ENCODE data around the gene PTX4.
"Not testable (repeated sequence)": the region's sequence is repeated elsewhere in the genome, so short reads cannot be mapped to it uniquely, and the experiment has no call there.

PTX4 gene

DNA sequence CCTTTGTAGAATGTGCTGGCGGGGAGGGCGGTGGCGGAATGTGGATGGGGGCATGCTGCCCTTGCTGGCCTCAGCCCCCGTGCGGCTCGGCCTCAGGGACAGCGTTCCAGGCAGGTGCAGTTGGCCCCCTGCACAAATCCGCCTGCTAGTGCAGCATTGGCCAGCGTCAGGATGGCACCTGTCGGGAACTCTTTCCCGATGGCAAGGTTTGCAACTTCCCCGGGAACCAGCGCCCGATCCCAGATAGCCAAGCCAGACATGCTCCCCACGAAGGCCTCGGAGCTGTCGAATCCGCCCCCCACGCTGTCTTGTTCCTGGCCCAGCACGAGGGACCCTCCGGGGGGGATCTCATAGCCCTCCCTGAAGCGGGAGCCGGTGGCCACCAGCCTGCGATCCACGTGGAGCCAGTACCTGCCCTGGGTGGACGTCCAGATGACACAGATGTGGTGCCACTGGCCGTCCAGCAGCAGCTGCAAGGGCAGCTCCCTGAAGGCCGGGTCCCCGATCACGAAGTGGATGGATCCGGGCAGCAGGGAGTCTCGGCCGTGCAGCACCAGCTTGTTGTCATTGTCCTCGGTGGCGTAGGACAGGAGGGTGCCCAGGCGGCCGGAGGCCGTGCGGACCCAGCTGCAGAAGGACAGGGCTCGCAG is 2.8 kb downstream of the PTX4 start:
- H3K4me3 ChIP-seq (ENCODE audit: low read depth, low read length) = no peak overlapping the region
- no peak overlapping the region for H3K27ac ChIP-seq (ENCODE audit: low read depth, low read length)
- no CpG with 5 or more reads among the region's 40 CpGs for WGBS (ENCODE audit: extremely low coverage, insufficient coverage, insufficient read length)

DNA sequence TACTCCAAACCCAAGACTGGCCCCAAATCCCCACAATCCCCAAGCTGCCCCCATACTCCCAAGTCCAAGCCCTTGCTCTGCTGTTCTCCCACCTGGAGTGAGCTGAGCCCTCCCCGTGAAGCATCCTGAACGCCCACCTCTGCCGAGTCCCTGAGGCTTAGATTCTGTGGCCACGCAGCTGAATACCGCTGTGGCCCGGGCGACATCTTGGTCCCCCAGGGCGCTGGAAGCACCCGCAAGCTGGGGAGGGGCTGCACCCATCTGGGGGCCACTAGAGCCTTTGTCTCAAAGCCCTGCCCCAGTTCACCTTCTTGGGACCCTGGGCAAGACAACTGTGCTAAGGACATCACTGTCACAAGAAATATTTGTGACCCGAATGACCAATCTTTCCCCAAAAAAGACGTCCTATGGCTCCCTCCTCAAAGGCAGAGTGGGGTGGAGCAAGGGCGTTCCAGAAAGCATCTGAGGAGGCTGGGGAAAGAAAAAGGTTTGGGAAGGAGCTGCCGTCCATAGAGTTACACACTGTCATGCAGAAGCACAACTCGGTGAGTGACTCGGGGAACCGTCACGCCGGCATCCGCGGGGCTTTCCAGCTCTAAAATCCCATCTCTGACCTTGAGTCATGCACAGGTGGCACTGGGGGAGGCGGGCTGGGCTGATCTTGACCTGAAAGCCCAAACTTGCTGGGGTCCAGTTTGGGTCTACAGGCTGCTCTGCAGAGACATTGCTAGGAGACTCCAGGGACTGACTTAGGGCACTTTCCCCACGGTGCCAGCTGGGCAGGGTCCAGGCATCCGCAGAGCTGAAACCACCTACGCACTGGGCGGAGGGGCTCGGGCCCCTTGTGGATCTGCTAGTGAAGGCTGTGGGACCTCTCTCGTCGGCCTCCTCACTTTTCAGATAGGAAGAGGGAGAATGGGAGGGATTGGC is 6.6 kb downstream of the PTX4 start:
- Histone ChIP-seq H2AK5ac (ENCODE audit: low read length) (no peak overlapping the region), H3K14ac (ENCODE audit: low read length) (no peak overlapping the region), H3K79me2 (ENCODE audit: control insufficient read depth, insufficient read depth, low read length, poor library complexity) (no peaks in the 10 kb centered on the region), H2BK12ac (ENCODE audit: low read length) (no peak overlapping the region), H3K9ac (ENCODE audit: low read length) (no peak overlapping the region), H4K91ac (ENCODE audit: low read depth, low read length) (no peak overlapping the region), H3K4me1 (ENCODE audit: control insufficient read depth in 1 of 2, insufficient read depth in 2 of 2, low read length in 2 of 2) (no peaks in the 10 kb centered on the region), H2BK120ac (ENCODE audit: insufficient read depth, low read length, poor library complexity) (no peak overlapping the region), H4K12ac (ENCODE audit: low read depth, low read length) (no peak overlapping the region), H3K36me3 (ENCODE audit: control insufficient read depth in 1 of 2, insufficient read depth in 2 of 2, low read length in 2 of 2) (no peaks in the 10 kb centered on the region), H3K27ac (ENCODE audit: low read depth, low read length) (no peak overlapping the region), H3K9me3 (ENCODE audit: insufficient read depth, low read depth, low read length) (peaks cover 4% of the 10 kb centered on the region), H2AFZ (ENCODE audit: insufficient read depth, low read length, poor library complexity) (no peak overlapping the region), H4K8ac (ENCODE audit: low read depth, low read length) (no peak overlapping the region), H3K4me3 (ENCODE audit: low read depth, low read length) (no peak overlapping the region), H3K23ac (ENCODE audit: low read length) (no peak overlapping the region), H3K79me1 (ENCODE audit: low read length) (no peaks in the 10 kb centered on the region), H3K27me3 (ENCODE audit: insufficient read depth, low read length) (no peaks in the 10 kb centered on the region), H3K18ac (ENCODE audit: low read length) (no peak overlapping the region), H3K4me2 (ENCODE audit: low read length) (no peak overlapping the region), H2BK5ac (ENCODE audit: low read depth, low read length, poor library complexity) (no peak overlapping the region), H3K4ac (ENCODE audit: low read depth, low read length) (no peak overlapping the region)
- WGBS (ENCODE audit: extremely low coverage, insufficient coverage, insufficient read length) = no CpG with 5 or more reads among the region's 28 CpGs
- DNase-seq = peak; percentile 57 to 87

More for the DNA sequence above, 2.8 kb downstream of the PTX4 start:
- H4K8ac ChIP-seq (ENCODE audit: low read depth, low read length) = no peak overlapping the region
- peaks cover 3% of the 10 kb centered on the region for H3K9me3 ChIP-seq (ENCODE audit: insufficient read depth, low read depth, low read length)
- no peak overlapping the region for H2BK12ac ChIP-seq (ENCODE audit: low read length)
- no peak overlapping the region for H3K14ac ChIP-seq (ENCODE audit: low read length)
- H3K4me1 ChIP-seq (ENCODE audit: control insufficient read depth in 1 of 2, insufficient read depth in 2 of 2, low read length in 2 of 2) = no peaks in the 10 kb centered on the region
- no peak overlapping the region for H3K18ac ChIP-seq (ENCODE audit: low read length)
- no peaks in the 10 kb centered on the region for H3K36me3 ChIP-seq (ENCODE audit: control insufficient read depth in 1 of 2, insufficient read depth in 2 of 2, low read length in 2 of 2)
- H3K4me2 ChIP-seq (ENCODE audit: low read length) = no peak overlapping the region
- no peak overlapping the region for H2AK5ac ChIP-seq (ENCODE audit: low read length)
- H3K23ac ChIP-seq (ENCODE audit: low read length) = no peak overlapping the region
- H3K27me3 ChIP-seq (ENCODE audit: insufficient read depth, low read length) = no peaks in the 10 kb centered on the region
- H3K79me2 ChIP-seq (ENCODE audit: control insufficient read depth, insufficient read depth, low read length, poor library complexity) = no peaks in the 10 kb centered on the region
- H2BK5ac ChIP-seq (ENCODE audit: low read depth, low read length, poor library complexity) = no peak overlapping the region
- no peak overlapping the region for H3K9ac ChIP-seq (ENCODE audit: low read length)
- H4K91ac ChIP-seq (ENCODE audit: low read depth, low read length) = no peak overlapping the region
- no peak overlapping the region for H3K4ac ChIP-seq (ENCODE audit: low read depth, low read length)
- no peaks in the 10 kb centered on the region for H3K79me1 ChIP-seq (ENCODE audit: low read length)
- no peak overlapping the region for H4K12ac ChIP-seq (ENCODE audit: low read depth, low read length)
- H2BK120ac ChIP-seq (ENCODE audit: insufficient read depth, low read length, poor library complexity) = no peak overlapping the region
- H2AFZ ChIP-seq (ENCODE audit: insufficient read depth, low read length, poor library complexity) = no peak overlapping the region
- no peak for DNase-seq

DNA sequence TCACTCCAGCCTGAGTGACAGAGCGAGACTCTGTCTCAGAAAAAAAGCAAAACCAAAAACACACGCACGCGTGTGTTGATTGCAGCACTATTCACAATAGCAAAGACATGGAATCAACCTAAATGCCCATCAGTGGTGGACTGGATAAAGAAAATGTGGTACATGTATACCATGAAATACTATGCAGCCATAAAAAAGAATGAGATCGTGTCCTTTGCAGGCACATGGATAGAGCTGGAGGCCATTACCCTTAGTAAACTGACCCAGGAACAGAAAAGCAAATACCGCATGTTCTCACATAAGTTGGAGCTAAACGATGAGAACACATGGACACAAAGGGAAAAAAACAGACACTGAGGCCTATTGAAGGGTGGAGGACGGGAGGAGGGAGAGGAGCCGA is 9.8 kb downstream of the PTX4 start:
- not testable (repeated sequence) for H3K4ac ChIP-seq (ENCODE audit: low read depth, low read length); H3K36me3 ChIP-seq (ENCODE audit: control insufficient read depth in 1 of 2, insufficient read depth in 2 of 2, low read length in 2 of 2); H3K4me2 ChIP-seq (ENCODE audit: low read length); H2AK5ac ChIP-seq (ENCODE audit: low read length); H3K79me2 ChIP-seq (ENCODE audit: control insufficient read depth, insufficient read depth, low read length, poor library complexity); H3K23ac ChIP-seq (ENCODE audit: low read length); H3K9me3 ChIP-seq (ENCODE audit: insufficient read depth, low read depth, low read length); H3K27ac ChIP-seq (ENCODE audit: low read depth, low read length); H3K9ac ChIP-seq (ENCODE audit: low read length); DNase-seq; H2AFZ ChIP-seq (ENCODE audit: insufficient read depth, low read length, poor library complexity); H2BK12ac ChIP-seq (ENCODE audit: low read length); H3K4me3 ChIP-seq (ENCODE audit: low read depth, low read length); H2BK5ac ChIP-seq (ENCODE audit: low read depth, low read length, poor library complexity); H2BK120ac ChIP-seq (ENCODE audit: insufficient read depth, low read length, poor library complexity); H4K91ac ChIP-seq (ENCODE audit: low read depth, low read length); H3K27me3 ChIP-seq (ENCODE audit: insufficient read depth, low read length); H3K18ac ChIP-seq (ENCODE audit: low read length); H4K8ac ChIP-seq (ENCODE audit: low read depth, low read length); H3K14ac ChIP-seq (ENCODE audit: low read length); H4K12ac ChIP-seq (ENCODE audit: low read depth, low read length)
- H3K4me1 ChIP-seq (ENCODE audit: control insufficient read depth in 1 of 2, insufficient read depth in 2 of 2, low read length in 2 of 2) = peaks cover 11 to 13% of the 10 kb centered on the region in 2 experiments
- WGBS (ENCODE audit: extremely low coverage, insufficient coverage, insufficient read length) = no CpG with 5 or more reads among the region's 9 CpGs
- peaks cover 10% of the 10 kb centered on the region for H3K79me1 ChIP-seq (ENCODE audit: low read length)

DNA sequence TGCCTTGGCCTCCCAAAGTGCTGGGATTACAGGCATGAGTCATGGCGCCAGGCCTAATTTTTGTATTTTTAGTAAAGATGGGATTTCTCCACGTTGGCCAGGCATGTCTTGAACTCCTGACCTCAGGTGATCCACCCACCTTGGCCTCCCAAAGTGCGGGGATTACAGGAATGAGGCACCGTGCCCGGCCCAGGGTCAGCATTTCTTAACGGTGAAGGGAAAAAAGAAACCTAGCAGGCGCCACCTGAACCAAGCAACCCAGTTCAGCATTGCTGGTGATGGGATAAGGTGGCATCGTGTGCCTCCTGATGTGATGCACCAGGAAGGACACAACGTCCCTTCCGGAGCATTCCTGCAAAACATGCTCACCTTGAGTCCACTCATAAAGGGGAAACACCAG is 11.7 kb downstream of the PTX4 start:
- no peak overlapping the region for H4K8ac ChIP-seq (ENCODE audit: low read depth, low read length)
- H3K27ac ChIP-seq (ENCODE audit: low read depth, low read length) = no peak overlapping the region
- no peak overlapping the region for H4K91ac ChIP-seq (ENCODE audit: low read depth, low read length)
- H3K27me3 ChIP-seq (ENCODE audit: insufficient read depth, low read length) = no peaks in the 10 kb centered on the region
- no peak overlapping the region for H4K12ac ChIP-seq (ENCODE audit: low read depth, low read length)
- no CpG with 5 or more reads among the region's 10 CpGs for whole genome bisulfite sequencing (ENCODE audit: extremely low coverage, insufficient coverage, insufficient read length)
- peaks cover 6% of the 10 kb centered on the region for H3K9me3 ChIP-seq (ENCODE audit: insufficient read depth, low read depth, low read length)
- no peak overlapping the region for H3K14ac ChIP-seq (ENCODE audit: low read length)
- H3K4ac ChIP-seq (ENCODE audit: low read depth, low read length) = no peak overlapping the region
- H2BK120ac ChIP-seq (ENCODE audit: insufficient read depth, low read length, poor library complexity) = no peak overlapping the region
- H3K4me1 ChIP-seq (ENCODE audit: control insufficient read depth in 1 of 2, insufficient read depth in 2 of 2, low read length in 2 of 2) = peaks cover 12 to 13% of the 10 kb centered on the region in 2 experiments
- no peak overlapping the region for H2BK5ac ChIP-seq (ENCODE audit: low read depth, low read length, poor library complexity)
- no peak overlapping the region for H2AK5ac ChIP-seq (ENCODE audit: low read length)
- H3K79me2 ChIP-seq (ENCODE audit: control insufficient read depth, insufficient read depth, low read length, poor library complexity) = peaks cover 8% of the 10 kb centered on the region
- no peak for DNase-seq
- peaks cover 10% of the 10 kb centered on the region for H3K79me1 ChIP-seq (ENCODE audit: low read length)
- H3K23ac ChIP-seq (ENCODE audit: low read length) = no peak overlapping the region
- no peaks in the 10 kb centered on the region for H3K36me3 ChIP-seq (ENCODE audit: control insufficient read depth in 1 of 2, insufficient read depth in 2 of 2, low read length in 2 of 2)
- no peak overlapping the region for H3K18ac ChIP-seq (ENCODE audit: low read length)
- no peak overlapping the region for H3K9ac ChIP-seq (ENCODE audit: low read length)
- no peak overlapping the region for H3K4me2 ChIP-seq (ENCODE audit: low read length)
- no peak overlapping the region for H3K4me3 ChIP-seq (ENCODE audit: low read depth, low read length)
- H2BK12ac ChIP-seq (ENCODE audit: low read length) = no peak overlapping the region
- H2AFZ ChIP-seq (ENCODE audit: insufficient read depth, low read length, poor library complexity) = no peak overlapping the region

All from trophoblast cell (in vitro differentiated cells and primary cell).